CD4-positive, alpha-beta T cell treated with Interleukin-10 for 1 hour (primary cell): ENCODE measurements around the gene PIP5K1C.
"Not testable (repeated sequence)": the region's sequence is repeated elsewhere in the genome, so short reads cannot be mapped to it uniquely, and the experiment has no call there.

Source experiments
- DNase-seq: peaks from one replicate; pipeline ENCODE4 v3.0.0-alpha.2; 2020

PIP5K1C gene

GRCh38 chr19:3658870-3659745 is 41.2 kb downstream of the PIP5K1C start:
- no peak for DNase-seq

- no peak for DNase-seq
Observed at GRCh38 chr19:3658004-3658869, 42.0 kb downstream of the PIP5K1C start.

GRCh38 chr19:3657395-3657769 is 42.9 kb downstream of the PIP5K1C start:
- DNase-seq: no peak

GRCh38 chr19:3656747-3657394 is 43.4 kb downstream of the PIP5K1C start:
- DNase-seq: no peak

GRCh38 chr19:3656073-3656746 is 44.1 kb downstream of the PIP5K1C start:
- no peak for DNase-seq

- no peak for DNase-seq
Observed at GRCh38 chr19:3655402-3656072, 44.7 kb downstream of the PIP5K1C start.

- no peak for DNase-seq
Observed at GRCh38 chr19:3653865-3654513, 46.3 kb downstream of the PIP5K1C start.

GRCh38 chr19:3653081-3653795 is 47.0 kb downstream of the PIP5K1C start:
- no peak for DNase-seq

- no peak for DNase-seq
Observed at GRCh38 chr19:3652422-3652821, 47.8 kb downstream of the PIP5K1C start.

GRCh38 chr19:3651684-3652083 is 48.6 kb downstream of the PIP5K1C start:
- no peak for DNase-seq

GRCh38 chr19:3649888-3650287 is 50.4 kb downstream of the PIP5K1C start:
- no peak for DNase-seq

GRCh38 chr19:3648037-3648905 is 52.0 kb downstream of the PIP5K1C start:
- no peak for DNase-seq

- DNase-seq: not testable (repeated sequence)
Observed at GRCh38 chr19:3647102-3647501, 53.2 kb downstream of the PIP5K1C start.

GRCh38 chr19:3646336-3647092 is 53.8 kb downstream of the PIP5K1C start:
- no peak for DNase-seq

- DNase-seq: no peak
Observed at GRCh38 chr19:3645726-3646125, 54.5 kb downstream of the PIP5K1C start.

- no peak for DNase-seq
Observed at GRCh38 chr19:3645067-3645396, 55.2 kb downstream of the PIP5K1C start.

GRCh38 chr19:3644351-3645066 is 55.8 kb downstream of the PIP5K1C start:
- no peak for DNase-seq

- DNase-seq: no peak
Observed at GRCh38 chr19:3643674-3644313, 56.5 kb downstream of the PIP5K1C start.
